OCI-LY7 (cell line): ENCODE measurements around the gene RABL3. TPM values are rescaled to one million over a fixed set of nuclear protein-coding genes. Genes with fewer than 3 reads are reported as not detected.
"Not testable (repeated sequence)": the region's sequence is repeated elsewhere in the genome, so short reads cannot be mapped to it uniquely, and the experiment has no call there.

Source experiments
- BruUV-seq: library from RNA; stranded (reverse); fragments of 400-500 nt; replicated peaks from 2 replicates; lab custom pipeline; 2021; lab: Mats Ljungman, UMichigan
- CTCF ChIA-PET: fragments of 300-600 bp; sonication (Branson Sonifier 250); formaldehyde crosslinking; loops from one replicate; lab custom pipeline; 2022; ENCODE audit warnings: antibody characterized with exemption; ENCODE audit not compliant: unreplicated experiment; lab: Charles Lee
- POLR2A ChIA-PET: fragments of 300-600 bp; sonication (Branson Sonifier 250); formaldehyde crosslinking; loops from one replicate; lab custom pipeline; 2022; ENCODE audit warnings: antibody characterized with exemption; lab: Charles Lee
- DNase-seq: peaks from one replicate; pipeline ENCODE4 v3.0.0-alpha.2; 2015; ENCODE audit warnings: low spot score
- H2AFZ ChIP-seq: fragments of 200-600 bp; sonication (generic), shearing (Covaris generic); 2 replicates; pipeline ENCODE4 v1.6.1; 2014; ENCODE audit warnings: mild to moderate bottlenecking, antibody characterized with exemption, low read length, moderate library complexity
- H3K27ac ChIP-seq: fragments of 200-600 bp; sonication (generic); 2 replicates; pipeline ENCODE4 v1.5.1; 2014; ENCODE audit warnings: mixed run types, low read depth, mild to moderate bottlenecking, moderate library complexity, low read length, inconsistent platforms; ENCODE audit not compliant: poor library complexity, severe bottlenecking
- H3K36me3 ChIP-seq: fragments of 200-600 bp; sonication (generic); 2 replicates; pipeline ENCODE4 v1.6.1; 2014; ENCODE audit warnings: mild to moderate bottlenecking, antibody characterized with exemption, low read length, moderate library complexity, mixed read lengths; ENCODE audit not compliant: insufficient read depth
- H3K4me1 ChIP-seq: fragments of 200-600 bp; sonication (generic); 2 replicates; pipeline ENCODE4 v1.5.1; 2014; ENCODE audit warnings: mild to moderate bottlenecking, low read length; ENCODE audit not compliant: insufficient read depth, poor library complexity, severe bottlenecking
- H3K4me2 ChIP-seq: fragments of 200-600 bp; sonication (generic); 2 replicates; pipeline ENCODE4 v1.6.1; 2014; ENCODE audit warnings: mild to moderate bottlenecking, low read length
- H3K4me3 ChIP-seq: fragments of 200-600 bp; sonication (generic); 2 replicates; pipeline ENCODE4 v1.5.1; 2014; ENCODE audit warnings: mild to moderate bottlenecking, low read depth, low read length; ENCODE audit not compliant: poor library complexity, severe bottlenecking
- H3K79me2 ChIP-seq: fragments of 200-600 bp; sonication (generic); 2 replicates; pipeline ENCODE4 v1.6.1; 2016; ENCODE audit warnings: low read depth, mild to moderate bottlenecking, low read length, moderate library complexity, mixed read lengths; ENCODE audit not compliant: insufficient read depth
- H3K9me2 ChIP-seq: fragments of 200-600 bp; sonication (generic); 2 replicates; pipeline ENCODE4 v1.6.1; 2016; ENCODE audit warnings: mild to moderate bottlenecking, low read length, mixed read lengths; ENCODE audit not compliant: insufficient read depth
- H3K9me3 ChIP-seq: fragments of 200-600 bp; sonication (generic); 2 replicates; pipeline ENCODE4 v1.6.1; 2014; ENCODE audit warnings: mild to moderate bottlenecking, mixed run types, low read length, mixed read lengths
- H4K20me1 ChIP-seq: fragments of 200-600 bp; sonication (generic); 2 replicates; pipeline ENCODE4 v1.6.1; 2014; ENCODE audit warnings: mild to moderate bottlenecking, antibody characterized with exemption, low read length, moderate library complexity, mixed read lengths; ENCODE audit not compliant: insufficient read depth
- CTCF ChIP-seq: fragments of 200-600 bp; sonication (generic); conservative IDR thresholded peaks from 2 replicates; pipeline ENCODE4 v1.5.1; 2014; ENCODE audit warnings: mild to moderate bottlenecking, antibody characterized with exemption, low read length, moderate library complexity, mixed read lengths
- EZH2phosphoT487 ChIP-seq: fragments of 200-600 bp; sonication (generic); IDR thresholded peaks from 2 replicates; pipeline ENCODE4 v1.6.1; 2018; ENCODE audit warnings: low read depth, borderline replicate concordance, mild to moderate bottlenecking, mixed run types, antibody characterized with exemption, low read length, moderate library complexity, mixed read lengths
- intact Hi-C: fragments of 100-400 bp; cut with micrococcal nuclease; formaldehyde crosslinking; loops from one replicate; pipeline ENCODE4 v1.10.0; 2022; ENCODE audit not compliant: unreplicated experiment
- total RNA-seq, 2 experiments: library from RNA; depleted of rRNA in 1 of 2; stranded (reverse); fragments of >200 nt in 1 of 2; shearing (Covaris generic) in 1 of 2; gene quantifications; 2 replicates each; pipeline ENCODE4 v1.2.3, GENCODE V29; 2014 to 2022

RABL3 gene
- total RNA-seq, 2 experiments from 2014 or later, result 7.7 to 27.9 TPM

GRCh38 chr3:120791010-120791409, 48.7 kb upstream of the RABL3 start:
- no peak for TF ChIP-seq EZH2phosphoT487
- no peak for TF ChIP-seq CTCF
- H2AFZ ChIP-seq, result no peak overlapping the region
- BruUV-seq, result no TSS peak
- H3K4me2 ChIP-seq, result no peak overlapping the region
- intact Hi-C loops, result loop anchor here (10.0 kb wide), 1 partner anchor 196 kb away; the partner anchor contains the start of gene NDUFB4
- no peak overlapping the region for H3K4me3 ChIP-seq
- H4K20me1 ChIP-seq, result no peaks in the 10 kb centered on the region
- ChIA-PET CTCF (no interaction called here), POLR2A (interaction anchor here (1.7 kb wide), 1 partner anchor 11 kb away, joined by 6 read pairs; no protein-coding TSS in a partner anchor)
- no peak overlapping the region for H3K27ac ChIP-seq
- no peaks in the 10 kb centered on the region for H3K36me3 ChIP-seq
- no peaks in the 10 kb centered on the region for H3K79me2 ChIP-seq
- H3K9me2 ChIP-seq, result no peaks in the 10 kb centered on the region
- peaks cover 16% of the 10 kb centered on the region for H3K4me1 ChIP-seq
- H3K9me3 ChIP-seq, result no peaks in the 10 kb centered on the region
- no peak for DNase-seq

- H3K36me3 ChIP-seq, result peaks cover 24% of the 10 kb centered on the region
- H3K27ac ChIP-seq, H3K4me2 ChIP-seq, H3K9me2 ChIP-seq, H3K4me3 ChIP-seq, H3K79me2 ChIP-seq, CTCF ChIA-PET, H3K4me1 ChIP-seq, BruUV-seq, H4K20me1 ChIP-seq, DNase-seq, intact Hi-C loops, H2AFZ ChIP-seq, H3K9me3 ChIP-seq: not testable (repeated sequence)
- POLR2A ChIA-PET, result interaction anchor here (0.6 to 1.8 kb wide), 5 partner anchors 12 to 566 kb away, joined by 3 to 7 read pairs (median 6); no protein-coding TSS in a partner anchor
These were observed 43.5 kb upstream of the RABL3 start for GRCh38 chr3:120785832-120786231.

DNA sequence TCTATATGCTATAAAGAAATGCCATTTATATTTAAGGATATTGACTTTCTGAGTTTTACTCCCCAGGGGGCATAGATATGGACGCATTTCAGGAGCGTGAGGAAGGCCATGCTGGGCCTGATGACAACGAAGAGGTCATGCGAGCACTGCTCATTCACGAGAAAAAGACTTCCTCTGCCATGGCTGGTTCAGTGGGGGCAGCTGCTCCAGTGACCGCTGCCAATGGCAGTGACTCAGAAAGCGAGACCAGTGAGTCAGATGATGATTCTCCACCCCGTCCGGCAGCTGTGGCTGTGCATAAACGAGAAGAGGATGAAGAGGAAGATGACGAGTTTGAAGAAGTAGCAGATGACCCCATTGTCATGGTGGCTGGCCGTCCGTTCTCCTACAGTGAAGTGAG, 38.7 kb upstream of the RABL3 start:
- BruUV-seq, result no TSS peak
- intact Hi-C loops, result no loop called here
- Histone ChIP-seq H2AFZ (no peak overlapping the region), H3K4me1 (peaks cover 3% of the 10 kb centered on the region), H3K4me3 (no peak overlapping the region), H3K36me3 (peaks cover 65% of the 10 kb centered on the region), H3K4me2 (no peak overlapping the region), H3K9me2 (no peaks in the 10 kb centered on the region), H4K20me1 (no peaks in the 10 kb centered on the region), H3K79me2 (no peaks in the 10 kb centered on the region), H3K27ac (no peak overlapping the region), H3K9me3 (no peaks in the 10 kb centered on the region)
- no peak for TF ChIP-seq EZH2phosphoT487
- TF ChIP-seq CTCF, result no peak
- DNase-seq, result no peak
- POLR2A ChIA-PET, result interaction anchor here (1.5 kb wide), 1 partner anchor 11 kb away, joined by 3 read pairs; no protein-coding TSS in a partner anchor
- CTCF ChIA-PET, result no interaction called here
